ENCODE results near the gene PRAC1. TPM values are rescaled to one million over a fixed set of nuclear protein-coding genes. Genes with fewer than 3 reads are reported as not detected.

The PRAC1 gene
- total and polyA plus RNA-seq, 2 of the 8 experiments (the other 6 are each of a cell fraction or from before 2014, with no cell fraction given) = not detected

DNA sequence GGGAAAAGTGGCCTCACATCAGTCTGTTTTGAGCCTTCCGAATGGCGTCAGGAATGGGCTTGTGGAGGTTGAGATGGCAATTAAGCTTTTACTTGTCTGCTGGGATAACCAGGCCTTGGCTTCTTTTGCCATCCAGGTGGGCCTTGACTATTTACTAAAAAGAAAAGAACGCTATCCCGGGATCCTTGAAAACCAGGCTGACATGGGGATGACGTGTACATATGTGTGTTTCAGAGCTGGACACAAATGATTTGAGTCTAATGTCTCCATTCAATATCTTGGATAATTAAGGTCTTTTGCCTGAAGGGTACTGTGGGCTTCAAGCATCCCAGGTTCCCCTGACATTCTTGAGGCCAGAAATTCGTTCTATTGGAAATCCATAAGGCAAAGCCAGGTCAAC is 38.8 kb upstream of the PRAC1 start (continued):
- TF ChIP-seq, protein P1, sequence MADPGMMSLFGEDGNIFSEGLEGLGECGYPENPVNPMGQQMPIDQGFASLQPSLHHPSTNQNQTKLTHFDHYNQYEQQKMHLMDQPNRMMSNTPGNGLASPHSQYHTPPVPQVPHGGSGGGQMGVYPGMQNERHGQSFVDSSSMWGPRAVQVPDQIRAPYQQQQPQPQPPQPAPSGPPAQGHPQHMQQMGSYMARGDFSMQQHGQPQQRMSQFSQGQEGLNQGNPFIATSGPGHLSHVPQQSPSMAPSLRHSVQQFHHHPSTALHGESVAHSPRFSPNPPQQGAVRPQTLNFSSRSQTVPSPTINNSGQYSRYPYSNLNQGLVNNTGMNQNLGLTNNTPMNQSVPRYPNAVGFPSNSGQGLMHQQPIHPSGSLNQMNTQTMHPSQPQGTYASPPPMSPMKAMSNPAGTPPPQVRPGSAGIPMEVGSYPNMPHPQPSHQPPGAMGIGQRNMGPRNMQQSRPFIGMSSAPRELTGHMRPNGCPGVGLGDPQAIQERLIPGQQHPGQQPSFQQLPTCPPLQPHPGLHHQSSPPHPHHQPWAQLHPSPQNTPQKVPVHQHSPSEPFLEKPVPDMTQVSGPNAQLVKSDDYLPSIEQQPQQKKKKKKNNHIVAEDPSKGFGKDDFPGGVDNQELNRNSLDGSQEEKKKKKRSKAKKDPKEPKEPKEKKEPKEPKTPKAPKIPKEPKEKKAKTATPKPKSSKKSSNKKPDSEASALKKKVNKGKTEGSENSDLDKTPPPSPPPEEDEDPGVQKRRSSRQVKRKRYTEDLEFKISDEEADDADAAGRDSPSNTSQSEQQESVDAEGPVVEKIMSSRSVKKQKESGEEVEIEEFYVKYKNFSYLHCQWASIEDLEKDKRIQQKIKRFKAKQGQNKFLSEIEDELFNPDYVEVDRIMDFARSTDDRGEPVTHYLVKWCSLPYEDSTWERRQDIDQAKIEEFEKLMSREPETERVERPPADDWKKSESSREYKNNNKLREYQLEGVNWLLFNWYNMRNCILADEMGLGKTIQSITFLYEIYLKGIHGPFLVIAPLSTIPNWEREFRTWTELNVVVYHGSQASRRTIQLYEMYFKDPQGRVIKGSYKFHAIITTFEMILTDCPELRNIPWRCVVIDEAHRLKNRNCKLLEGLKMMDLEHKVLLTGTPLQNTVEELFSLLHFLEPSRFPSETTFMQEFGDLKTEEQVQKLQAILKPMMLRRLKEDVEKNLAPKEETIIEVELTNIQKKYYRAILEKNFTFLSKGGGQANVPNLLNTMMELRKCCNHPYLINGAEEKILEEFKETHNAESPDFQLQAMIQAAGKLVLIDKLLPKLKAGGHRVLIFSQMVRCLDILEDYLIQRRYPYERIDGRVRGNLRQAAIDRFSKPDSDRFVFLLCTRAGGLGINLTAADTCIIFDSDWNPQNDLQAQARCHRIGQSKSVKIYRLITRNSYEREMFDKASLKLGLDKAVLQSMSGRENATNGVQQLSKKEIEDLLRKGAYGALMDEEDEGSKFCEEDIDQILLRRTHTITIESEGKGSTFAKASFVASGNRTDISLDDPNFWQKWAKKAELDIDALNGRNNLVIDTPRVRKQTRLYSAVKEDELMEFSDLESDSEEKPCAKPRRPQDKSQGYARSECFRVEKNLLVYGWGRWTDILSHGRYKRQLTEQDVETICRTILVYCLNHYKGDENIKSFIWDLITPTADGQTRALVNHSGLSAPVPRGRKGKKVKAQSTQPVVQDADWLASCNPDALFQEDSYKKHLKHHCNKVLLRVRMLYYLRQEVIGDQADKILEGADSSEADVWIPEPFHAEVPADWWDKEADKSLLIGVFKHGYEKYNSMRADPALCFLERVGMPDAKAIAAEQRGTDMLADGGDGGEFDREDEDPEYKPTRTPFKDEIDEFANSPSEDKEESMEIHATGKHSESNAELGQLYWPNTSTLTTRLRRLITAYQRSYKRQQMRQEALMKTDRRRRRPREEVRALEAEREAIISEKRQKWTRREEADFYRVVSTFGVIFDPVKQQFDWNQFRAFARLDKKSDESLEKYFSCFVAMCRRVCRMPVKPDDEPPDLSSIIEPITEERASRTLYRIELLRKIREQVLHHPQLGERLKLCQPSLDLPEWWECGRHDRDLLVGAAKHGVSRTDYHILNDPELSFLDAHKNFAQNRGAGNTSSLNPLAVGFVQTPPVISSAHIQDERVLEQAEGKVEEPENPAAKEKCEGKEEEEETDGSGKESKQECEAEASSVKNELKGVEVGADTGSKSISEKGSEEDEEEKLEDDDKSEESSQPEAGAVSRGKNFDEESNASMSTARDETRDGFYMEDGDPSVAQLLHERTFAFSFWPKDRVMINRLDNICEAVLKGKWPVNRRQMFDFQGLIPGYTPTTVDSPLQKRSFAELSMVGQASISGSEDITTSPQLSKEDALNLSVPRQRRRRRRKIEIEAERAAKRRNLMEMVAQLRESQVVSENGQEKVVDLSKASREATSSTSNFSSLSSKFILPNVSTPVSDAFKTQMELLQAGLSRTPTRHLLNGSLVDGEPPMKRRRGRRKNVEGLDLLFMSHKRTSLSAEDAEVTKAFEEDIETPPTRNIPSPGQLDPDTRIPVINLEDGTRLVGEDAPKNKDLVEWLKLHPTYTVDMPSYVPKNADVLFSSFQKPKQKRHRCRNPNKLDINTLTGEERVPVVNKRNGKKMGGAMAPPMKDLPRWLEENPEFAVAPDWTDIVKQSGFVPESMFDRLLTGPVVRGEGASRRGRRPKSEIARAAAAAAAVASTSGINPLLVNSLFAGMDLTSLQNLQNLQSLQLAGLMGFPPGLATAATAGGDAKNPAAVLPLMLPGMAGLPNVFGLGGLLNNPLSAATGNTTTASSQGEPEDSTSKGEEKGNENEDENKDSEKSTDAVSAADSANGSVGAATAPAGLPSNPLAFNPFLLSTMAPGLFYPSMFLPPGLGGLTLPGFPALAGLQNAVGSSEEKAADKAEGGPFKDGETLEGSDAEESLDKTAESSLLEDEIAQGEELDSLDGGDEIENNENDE (IDR thresholded peaks at IDR 0.05; ENCODE audit: insufficient replicate concordance, low read length) = no peak
- TF ChIP-seq BCL11A (IDR thresholded peaks at IDR 0.05; ENCODE audit: low read depth in 2 of 2, low read length in 2 of 2) (no peak), YY1 (IDR thresholded peaks at IDR 0.05; ENCODE audit: low read depth, low read length) (no peak), EZH2 (IDR thresholded peaks at IDR 0.05; ENCODE audit: low read depth, low read length, severe bottlenecking) (no peak), HDAC2 (IDR thresholded peaks at IDR 0.05; ENCODE audit: borderline replicate concordance in 1 of 2, low read depth in 2 of 2, low read length in 2 of 2) (no peak), TBP (IDR thresholded peaks at IDR 0.05; ENCODE audit: low read depth, low read length) (no peak), GTF2F1 (IDR thresholded peaks at IDR 0.05; ENCODE audit: borderline replicate concordance, low read depth, low read length) (no peak)
